T-helper 2 cell treated with Interferon-gamma antibody and Interleukin-4, amounts not matched to agents 5 μg/mL and 100 μg/mL, for 36 hours (primary cell): Measurements from ENCODE around the gene FHIT.

Experiments used
- DNase-seq: peaks from one replicate; pipeline ENCODE4 v3.0.0; 2021; ENCODE audit warnings: low spot score
- H3K27ac Mint-ChIP-seq: one replicate; pipeline ENCODE4 v1.8.0; 2021; ENCODE audit warnings: mild to moderate bottlenecking, mixed read lengths
- H3K27me3 Mint-ChIP-seq: one replicate; pipeline ENCODE4 v1.8.0; 2021; ENCODE audit warnings: low read depth, mixed read lengths
- H3K36me3 Mint-ChIP-seq: one replicate; pipeline ENCODE4 v1.8.0; 2021; ENCODE audit warnings: low read depth, mixed read lengths
- H3K4me1 Mint-ChIP-seq: one replicate; pipeline ENCODE4 v1.8.0; 2021; ENCODE audit warnings: low read depth, mixed read lengths
- H3K4me3 Mint-ChIP-seq: one replicate; pipeline ENCODE4 v1.8.0; 2022; ENCODE audit warnings: mild to moderate bottlenecking, moderate library complexity, mixed read lengths
- H3K9me3 Mint-ChIP-seq: one replicate; pipeline ENCODE4 v1.8.0; 2021; ENCODE audit warnings: mixed read lengths

The FHIT gene

GRCh38 chr3:60854791-60855190 is 396.5 kb downstream of the FHIT start:
- H3K4me3 Mint-ChIP-seq, result no peak overlapping the region
- no peak overlapping the region for H3K27ac Mint-ChIP-seq
- no peaks in the 10 kb centered on the region for H3K4me1 Mint-ChIP-seq
- peaks cover 3% of the 10 kb centered on the region for H3K9me3 Mint-ChIP-seq
- no peak for DNase-seq
- H3K36me3 Mint-ChIP-seq, result no peaks in the 10 kb centered on the region
- H3K27me3 Mint-ChIP-seq, result no peaks in the 10 kb centered on the region

- H3K4me3 Mint-ChIP-seq, result no peak overlapping the region
- no peak overlapping the region for H3K27ac Mint-ChIP-seq
- H3K4me1 Mint-ChIP-seq, result no peaks in the 10 kb centered on the region
- no peak for DNase-seq
- no peaks in the 10 kb centered on the region for H3K27me3 Mint-ChIP-seq
- H3K9me3 Mint-ChIP-seq, result no peaks in the 10 kb centered on the region
- no peaks in the 10 kb centered on the region for H3K36me3 Mint-ChIP-seq
Observed at GRCh38 chr3:60847791-60848190, 403.5 kb downstream of the FHIT start.

GRCh38 chr3:60844256-60844655 is 407.0 kb downstream of the FHIT start:
- H3K27me3 Mint-ChIP-seq, result no peaks in the 10 kb centered on the region
- H3K4me1 Mint-ChIP-seq, result no peaks in the 10 kb centered on the region
- no peak overlapping the region for H3K4me3 Mint-ChIP-seq
- DNase-seq, result no peak
- no peaks in the 10 kb centered on the region for H3K36me3 Mint-ChIP-seq
- H3K9me3 Mint-ChIP-seq, result no peaks in the 10 kb centered on the region
- H3K27ac Mint-ChIP-seq, result no peak overlapping the region

GRCh38 chr3:60841355-60841754 is 409.9 kb downstream of the FHIT start:
- Mint-ChIP-seq H3K9me3 (no peaks in the 10 kb centered on the region), H3K4me1 (no peaks in the 10 kb centered on the region)
- no peak for DNase-seq

GRCh38 chr3:60839246-60839645 is 412.0 kb downstream of the FHIT start:
- no peaks in the 10 kb centered on the region for H3K27me3 Mint-ChIP-seq
- no peaks in the 10 kb centered on the region for H3K9me3 Mint-ChIP-seq
- H3K4me3 Mint-ChIP-seq, result no peak overlapping the region
- no peaks in the 10 kb centered on the region for H3K4me1 Mint-ChIP-seq
- DNase-seq, result no peak
- no peaks in the 10 kb centered on the region for H3K36me3 Mint-ChIP-seq
- H3K27ac Mint-ChIP-seq, result no peak overlapping the region

More at GRCh38 chr3:60841355-60841754, 409.9 kb downstream of the FHIT start:
- Mint-ChIP-seq H3K36me3 (no peaks in the 10 kb centered on the region), H3K27ac (no peak overlapping the region), H3K4me3 (no peak overlapping the region), H3K27me3 (no peaks in the 10 kb centered on the region)

GRCh38 chr3:60835796-60836195 is 415.5 kb downstream of the FHIT start:
- Mint-ChIP-seq H3K4me3 (no peak overlapping the region), H3K36me3 (no peaks in the 10 kb centered on the region), H3K27ac (no peak overlapping the region), H3K27me3 (no peaks in the 10 kb centered on the region), H3K9me3 (no peaks in the 10 kb centered on the region), H3K4me1 (no peaks in the 10 kb centered on the region)
- no peak for DNase-seq

- no peaks in the 10 kb centered on the region for H3K27me3 Mint-ChIP-seq
- no peaks in the 10 kb centered on the region for H3K36me3 Mint-ChIP-seq
- DNase-seq, result no peak
- no peak overlapping the region for H3K27ac Mint-ChIP-seq
- no peaks in the 10 kb centered on the region for H3K4me1 Mint-ChIP-seq
- H3K4me3 Mint-ChIP-seq, result no peak overlapping the region
- peaks cover 8% of the 10 kb centered on the region for H3K9me3 Mint-ChIP-seq
Observed at GRCh38 chr3:60829058-60829457, 422.2 kb downstream of the FHIT start.

GRCh38 chr3:60827666-60828065 is 423.6 kb downstream of the FHIT start:
- Mint-ChIP-seq H3K4me3 (no peak overlapping the region), H3K27me3 (no peaks in the 10 kb centered on the region), H3K36me3 (no peaks in the 10 kb centered on the region), H3K27ac (no peak overlapping the region), H3K9me3 (peaks cover 8% of the 10 kb centered on the region), H3K4me1 (no peaks in the 10 kb centered on the region)
- DNase-seq, result no peak

- H3K36me3 Mint-ChIP-seq, result no peaks in the 10 kb centered on the region
- no peaks in the 10 kb centered on the region for H3K4me1 Mint-ChIP-seq
- H3K27ac Mint-ChIP-seq, result no peak overlapping the region
- H3K4me3 Mint-ChIP-seq, result no peak overlapping the region
- no peak for DNase-seq
- peaks cover 8% of the 10 kb centered on the region for H3K9me3 Mint-ChIP-seq
- H3K27me3 Mint-ChIP-seq, result no peaks in the 10 kb centered on the region
Observed at GRCh38 chr3:60826511-60826910, 424.7 kb downstream of the FHIT start.

GRCh38 chr3:60812502-60812901 is 438.8 kb downstream of the FHIT start:
- Mint-ChIP-seq H3K27me3 (no peaks in the 10 kb centered on the region), H3K9me3 (peaks cover 14% of the 10 kb centered on the region), H3K4me3 (no peak overlapping the region), H3K27ac (no peak overlapping the region), H3K4me1 (no peaks in the 10 kb centered on the region), H3K36me3 (no peaks in the 10 kb centered on the region)
- DNase-seq, result no peak

- H3K36me3 Mint-ChIP-seq, result no peaks in the 10 kb centered on the region
- no peaks in the 10 kb centered on the region for H3K4me1 Mint-ChIP-seq
- no peak overlapping the region for H3K4me3 Mint-ChIP-seq
- no peak overlapping the region for H3K27ac Mint-ChIP-seq
- no peaks in the 10 kb centered on the region for H3K27me3 Mint-ChIP-seq
- H3K9me3 Mint-ChIP-seq, result peaks cover 1% of the 10 kb centered on the region
- DNase-seq, result no peak
Observed at GRCh38 chr3:60810881-60811280, 440.4 kb downstream of the FHIT start.

GRCh38 chr3:60809857-60810610 is 441.2 kb downstream of the FHIT start:
- H3K27me3 Mint-ChIP-seq, result no peaks in the 10 kb centered on the region
- no peak for DNase-seq
- H3K36me3 Mint-ChIP-seq, result no peaks in the 10 kb centered on the region
- no peak overlapping the region for H3K27ac Mint-ChIP-seq
- no peak overlapping the region for H3K4me3 Mint-ChIP-seq
- H3K9me3 Mint-ChIP-seq, result no peaks in the 10 kb centered on the region
- H3K4me1 Mint-ChIP-seq, result no peaks in the 10 kb centered on the region

GRCh38 chr3:60803216-60804173 is 447.8 kb downstream of the FHIT start:
- no peaks in the 10 kb centered on the region for H3K27me3 Mint-ChIP-seq
- H3K4me1 Mint-ChIP-seq, result no peaks in the 10 kb centered on the region
- H3K27ac Mint-ChIP-seq, result no peak overlapping the region
- peaks cover 4% of the 10 kb centered on the region for H3K9me3 Mint-ChIP-seq
- no peak overlapping the region for H3K4me3 Mint-ChIP-seq
- H3K36me3 Mint-ChIP-seq, result no peaks in the 10 kb centered on the region
- no peak for DNase-seq

- H3K27me3 Mint-ChIP-seq, result no peaks in the 10 kb centered on the region
- no peak overlapping the region for H3K4me3 Mint-ChIP-seq
- H3K4me1 Mint-ChIP-seq, result no peaks in the 10 kb centered on the region
- DNase-seq, result no peak
- H3K27ac Mint-ChIP-seq, result no peak overlapping the region
- H3K36me3 Mint-ChIP-seq, result no peaks in the 10 kb centered on the region
- H3K9me3 Mint-ChIP-seq, result peaks cover 4% of the 10 kb centered on the region
Observed at GRCh38 chr3:60801307-60801706, 449.9 kb downstream of the FHIT start.
